DMS53 treated with DMSO at 0.1 percent for 48 hours (cell line): Measurements from ENCODE around the gene SEMA3A.

Experiments used
- DNase-seq: peaks from one replicate; lab custom pipeline; 2025; ENCODE audit not compliant: unreplicated experiment; lab: John Stamatoyannopoulos, UW

The SEMA3A gene

DNA sequence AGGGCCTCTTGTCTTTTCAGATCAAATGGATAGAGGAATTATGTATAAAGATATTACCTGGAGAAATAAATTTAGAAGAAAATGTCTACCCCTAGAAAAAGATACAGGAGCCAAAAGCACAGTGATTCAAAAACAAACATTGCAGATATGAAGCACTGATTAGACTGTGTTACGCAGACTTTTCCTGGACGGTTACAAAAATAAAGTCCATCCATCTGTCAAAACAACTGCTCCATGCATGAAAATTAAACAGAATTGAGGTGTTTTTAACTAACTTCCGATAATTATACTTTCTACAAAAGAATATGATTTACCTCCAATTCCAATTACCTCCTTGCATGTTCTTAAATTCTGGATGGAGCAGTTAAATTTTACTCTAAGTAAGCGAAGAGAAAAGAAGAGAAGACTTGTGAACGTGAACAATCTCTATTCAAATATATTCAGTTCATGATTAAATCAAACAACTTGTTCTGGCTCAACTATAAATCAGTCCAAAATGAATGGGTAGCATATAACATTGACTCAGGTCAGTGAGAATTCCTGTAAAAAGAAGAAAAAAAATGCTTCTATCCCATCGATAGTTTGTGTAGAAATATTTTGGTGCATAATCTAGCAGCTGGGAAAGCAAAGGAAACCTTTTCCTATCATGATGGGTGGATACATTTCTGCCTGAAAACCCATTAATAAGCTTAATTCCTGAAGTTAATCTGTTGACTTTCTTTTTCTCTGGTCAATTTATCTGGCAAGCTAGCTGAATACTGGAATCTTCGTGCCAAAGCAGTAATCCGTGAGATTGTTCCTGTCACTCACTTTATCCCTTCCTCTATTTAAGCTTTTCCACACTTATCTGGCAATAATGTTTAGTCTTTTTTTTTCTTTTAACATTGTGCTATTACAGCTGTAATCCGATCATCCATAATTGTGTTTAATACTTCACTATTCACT lies 80.4 kb downstream of the SEMA3A start:
- DNase-seq: no peak

DNA sequence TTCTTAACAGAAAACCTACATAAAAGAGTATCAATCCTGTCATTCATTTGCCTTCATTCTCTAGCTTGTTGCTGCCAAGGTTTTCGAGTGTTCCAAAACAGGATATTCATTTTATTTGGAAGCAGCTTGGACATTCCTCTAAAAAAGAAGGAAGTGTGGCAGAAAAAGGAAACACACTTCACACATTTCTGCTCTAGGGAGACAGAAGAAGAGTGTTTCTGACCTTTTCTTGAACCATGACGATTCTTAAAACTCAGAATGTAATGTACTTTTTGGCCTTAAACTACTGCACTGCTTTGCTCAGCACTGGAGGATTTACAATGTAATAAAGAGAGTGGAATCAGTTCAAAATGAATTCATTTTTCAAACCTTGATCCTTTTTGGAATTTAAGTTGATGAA lies 81.3 kb downstream of the SEMA3A start:
- DNase-seq: no peak

DNA sequence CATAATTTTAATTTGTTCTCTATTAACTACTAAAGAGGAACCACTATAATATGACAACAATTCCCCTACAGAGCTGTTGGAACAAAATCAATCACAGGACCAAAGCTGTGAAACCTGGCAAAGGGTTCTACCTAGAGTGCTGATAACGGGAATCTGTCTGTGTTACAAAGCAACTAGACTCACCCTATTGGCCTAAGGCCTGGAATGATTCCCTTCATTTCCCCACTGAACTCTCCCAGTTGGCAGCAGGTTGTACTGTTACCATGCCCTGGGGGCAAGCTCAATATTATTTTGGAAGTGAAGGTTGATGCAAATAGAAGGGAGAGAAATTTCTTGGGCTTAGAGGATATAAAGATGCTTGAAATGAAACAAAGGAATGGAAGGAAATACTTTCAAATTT lies 81.8 kb downstream of the SEMA3A start:
- DNase-seq: no peak

DNA sequence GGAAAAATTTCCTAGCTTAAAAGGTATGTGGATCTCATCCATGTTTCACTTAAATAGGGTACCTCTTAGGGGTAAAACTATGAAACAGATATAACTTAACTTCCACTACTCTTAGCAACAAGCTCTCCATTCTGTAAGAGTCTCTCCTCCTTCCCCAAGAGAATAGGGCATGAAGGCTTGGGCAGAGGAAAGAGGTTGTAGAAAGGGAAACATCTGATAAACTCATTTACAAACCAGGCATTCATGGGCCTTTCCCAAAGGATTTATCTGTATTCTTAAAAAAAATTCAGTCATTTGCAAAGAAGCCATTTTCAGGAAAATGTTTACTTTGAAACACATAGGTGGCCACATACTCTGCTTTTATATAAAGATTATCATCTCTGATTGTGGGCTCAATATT lies 82.7 kb downstream of the SEMA3A start:
- no peak for DNase-seq

DNA sequence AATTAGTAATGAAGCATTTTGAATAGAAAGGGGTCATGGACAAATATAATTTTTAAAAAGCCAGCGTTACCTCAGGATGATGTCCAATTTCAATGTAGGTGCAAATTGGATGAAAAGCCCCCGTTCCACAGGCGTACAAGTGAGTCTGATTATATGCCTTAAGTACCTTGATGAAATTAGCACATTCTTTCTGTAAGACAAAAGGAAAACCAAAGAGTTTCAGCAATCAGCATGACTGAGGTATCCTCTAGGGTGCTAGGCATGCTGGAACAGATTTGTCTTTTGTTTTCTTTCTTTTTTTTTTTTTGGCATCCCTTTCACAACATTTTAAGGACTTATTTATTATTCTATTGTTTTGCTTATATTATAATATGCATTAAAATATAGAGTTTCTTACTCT lies 84.2 kb downstream of the SEMA3A start:
- DNase-seq: no peak

DNA sequence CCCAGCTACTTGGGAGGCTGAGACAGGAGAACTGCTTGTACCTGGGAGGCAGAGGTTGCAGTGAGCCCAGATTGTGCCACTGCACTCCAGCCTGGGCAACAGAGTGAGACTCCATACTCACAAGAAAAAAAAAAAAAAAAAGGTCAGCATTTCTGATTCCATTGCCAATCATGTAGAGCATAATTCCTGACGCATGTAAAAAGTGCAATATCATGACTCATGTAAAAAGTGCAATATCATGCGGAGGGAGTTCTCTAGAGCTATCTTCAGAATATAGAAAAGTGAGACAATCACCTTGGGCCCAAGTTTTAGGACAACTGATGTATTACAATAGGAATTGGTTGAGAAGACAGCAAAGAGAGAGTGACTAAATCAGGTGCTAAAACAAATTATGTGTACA lies 85.8 kb downstream of the SEMA3A start:
- DNase-seq: no peak

DNA sequence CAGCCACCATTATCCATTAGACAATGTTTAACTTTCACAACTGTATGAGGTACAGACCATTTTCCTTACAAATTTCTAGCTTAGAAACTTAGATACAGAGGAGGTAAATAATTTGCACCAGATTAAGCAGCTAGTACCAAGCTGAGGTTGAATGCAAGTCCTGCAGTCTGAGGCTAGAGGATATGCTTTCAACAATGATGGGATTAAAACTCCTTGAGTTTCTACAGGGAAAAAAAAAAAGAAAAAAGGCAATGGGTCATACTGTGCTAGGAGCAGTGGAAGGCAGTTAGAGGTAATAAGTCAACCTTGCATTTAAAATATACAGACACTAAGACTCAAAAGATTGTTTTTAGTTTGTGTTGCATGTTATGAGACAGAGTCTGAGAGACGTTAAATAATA lies 86.5 kb downstream of the SEMA3A start:
- DNase-seq: no peak

DNA sequence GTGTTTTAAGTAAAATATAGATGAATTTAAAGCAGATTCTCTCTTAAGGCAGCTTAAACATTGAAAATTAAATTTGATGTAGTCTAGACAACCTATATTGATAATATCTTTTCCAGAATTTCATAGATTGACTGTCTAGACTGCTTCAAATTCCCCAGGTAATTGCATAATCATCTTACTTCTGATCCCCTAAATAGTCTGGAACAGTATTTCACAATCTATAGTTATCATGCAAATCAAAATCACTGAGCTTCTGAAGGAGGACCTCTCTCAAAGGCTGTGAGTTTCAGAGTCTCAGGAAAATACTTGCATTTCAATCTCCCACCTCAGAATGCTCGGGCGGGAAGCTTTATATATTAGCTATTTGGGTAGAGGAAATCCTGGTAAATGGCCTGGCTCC lies 87.3 kb downstream of the SEMA3A start:
- no peak for DNase-seq

DNA sequence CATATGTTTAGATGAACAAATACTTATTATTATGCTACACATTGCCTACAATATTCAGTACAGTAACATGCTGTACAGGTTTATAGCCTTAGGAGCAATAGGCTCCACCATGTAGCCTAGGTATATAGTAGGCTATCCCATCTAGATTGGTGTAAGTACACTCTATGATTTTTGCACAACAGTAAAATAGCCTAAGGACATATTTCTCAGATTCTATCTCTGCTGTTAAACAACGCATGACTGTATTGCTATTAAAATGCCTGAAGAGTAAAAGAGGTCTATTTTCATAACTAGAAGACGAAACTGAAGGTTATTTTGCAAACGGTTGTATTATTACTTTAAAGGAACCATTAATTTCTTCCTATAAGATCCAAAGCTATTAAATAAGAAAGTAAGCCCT lies 88.3 kb downstream of the SEMA3A start:
- DNase-seq: no peak

DNA sequence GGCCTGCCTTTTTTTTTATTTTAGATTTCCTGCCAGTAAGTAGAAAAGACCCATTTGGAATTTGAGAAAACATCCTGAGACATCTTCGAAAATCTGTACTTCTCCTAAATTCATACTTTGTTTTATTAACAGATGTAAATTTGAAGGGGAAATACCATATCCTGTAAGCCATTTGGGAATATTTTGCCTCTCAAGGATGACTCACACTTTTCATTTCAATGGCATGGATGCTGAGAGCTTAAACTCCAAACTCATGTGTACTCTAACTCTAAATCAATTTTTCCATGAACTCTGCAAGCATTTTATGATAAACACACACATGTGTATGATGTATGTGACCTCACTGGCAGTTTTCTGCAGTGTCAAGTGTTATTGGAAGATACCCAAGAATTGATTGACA lies 89.0 kb downstream of the SEMA3A start:
- DNase-seq: no peak

DNA sequence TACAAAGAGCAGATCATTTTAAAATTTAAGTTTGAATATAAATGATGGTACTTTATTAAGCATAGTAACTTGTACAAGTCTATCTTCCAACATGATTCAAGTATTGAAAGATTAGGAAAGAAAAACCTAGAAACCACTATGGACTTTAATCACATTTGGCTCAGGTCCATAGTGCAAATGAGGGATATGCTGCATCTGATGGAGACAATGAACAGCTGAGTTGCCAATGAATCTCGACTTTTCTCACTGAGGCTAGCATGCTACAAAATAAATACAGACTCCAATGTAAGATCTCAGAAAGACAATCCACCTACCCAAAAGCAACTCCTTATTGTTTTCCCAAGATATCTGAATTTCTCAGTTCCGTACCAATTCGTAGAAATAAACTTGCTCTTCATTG lies 89.8 kb downstream of the SEMA3A start:
- DNase-seq: no peak

DNA sequence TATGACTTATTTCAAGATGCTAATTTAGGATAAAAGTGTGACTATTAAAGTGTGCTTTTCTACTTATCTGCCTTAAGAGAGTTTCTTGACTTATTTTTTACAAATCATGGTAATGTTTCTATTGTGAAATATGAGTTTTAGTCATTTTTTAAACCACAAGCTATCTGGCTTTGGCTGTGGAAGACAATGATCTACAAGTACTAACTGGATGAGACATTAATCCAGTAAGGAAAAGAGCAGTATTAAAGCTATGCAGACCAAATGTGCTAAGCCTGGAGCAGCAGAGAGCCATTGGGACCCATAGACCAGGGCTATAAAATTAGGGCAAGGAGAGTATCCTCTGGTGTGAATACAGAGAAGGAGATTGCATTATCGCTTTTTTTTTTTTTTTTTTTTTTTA lies 92.4 kb downstream of the SEMA3A start:
- no peak for DNase-seq

DNA sequence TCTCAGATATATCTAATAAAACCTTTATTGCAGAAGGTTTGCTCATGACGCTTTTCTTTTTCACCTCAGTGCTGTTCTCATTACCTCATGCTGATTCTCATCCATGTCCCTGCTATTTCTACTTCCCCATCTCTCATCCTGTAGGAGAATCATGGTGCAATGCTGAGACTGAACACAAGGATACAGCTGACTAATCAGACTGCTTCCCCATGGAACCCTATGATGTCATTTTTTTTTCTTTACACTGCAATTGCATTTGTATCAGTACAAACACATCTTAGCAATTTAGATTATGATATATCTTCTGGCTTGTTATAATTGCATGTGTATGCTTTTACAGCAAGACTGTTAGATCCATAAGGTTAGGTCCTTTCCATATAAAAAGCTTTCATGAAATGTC lies 93.7 kb downstream of the SEMA3A start:
- peak; percentile 56 for DNase-seq

DNA sequence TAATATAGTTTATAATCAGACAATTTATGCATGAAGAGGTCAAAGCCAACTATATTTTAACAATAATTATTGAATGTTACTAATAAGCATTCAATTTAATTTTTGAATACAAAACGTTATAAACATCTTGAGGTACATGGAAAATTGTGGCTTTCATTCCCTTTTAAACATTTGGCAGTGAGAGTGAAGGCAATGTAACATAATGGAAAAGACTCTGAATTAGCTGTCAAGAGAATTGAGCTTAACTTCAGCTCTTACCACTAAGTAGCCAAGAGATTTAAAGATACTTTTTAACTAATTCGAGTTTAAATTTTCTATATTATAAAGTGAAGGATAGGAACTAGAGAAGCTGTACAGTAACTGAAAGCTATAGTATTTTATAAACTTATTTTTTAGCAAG lies 98.6 kb downstream of the SEMA3A start:
- DNase-seq: no peak

DNA sequence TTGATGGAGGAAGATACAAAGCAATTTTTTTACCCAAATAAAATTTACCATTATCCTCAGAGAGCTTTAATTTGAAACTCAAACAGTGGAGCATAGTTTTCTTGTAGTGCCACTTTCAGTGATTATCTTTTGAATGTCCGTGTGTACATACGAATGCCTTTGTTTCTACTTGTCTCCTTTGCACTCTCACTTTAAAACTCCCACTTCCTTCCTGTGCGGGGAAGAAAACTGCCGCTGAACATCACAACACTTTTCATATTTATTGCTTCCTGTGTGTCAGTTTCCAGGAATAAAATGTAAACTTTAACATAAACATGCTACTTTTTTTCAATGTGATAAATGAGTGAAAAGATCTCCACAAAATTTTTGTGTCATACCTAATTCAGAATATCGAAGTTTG lies 102.4 kb downstream of the SEMA3A start:
- DNase-seq: no peak

DNA sequence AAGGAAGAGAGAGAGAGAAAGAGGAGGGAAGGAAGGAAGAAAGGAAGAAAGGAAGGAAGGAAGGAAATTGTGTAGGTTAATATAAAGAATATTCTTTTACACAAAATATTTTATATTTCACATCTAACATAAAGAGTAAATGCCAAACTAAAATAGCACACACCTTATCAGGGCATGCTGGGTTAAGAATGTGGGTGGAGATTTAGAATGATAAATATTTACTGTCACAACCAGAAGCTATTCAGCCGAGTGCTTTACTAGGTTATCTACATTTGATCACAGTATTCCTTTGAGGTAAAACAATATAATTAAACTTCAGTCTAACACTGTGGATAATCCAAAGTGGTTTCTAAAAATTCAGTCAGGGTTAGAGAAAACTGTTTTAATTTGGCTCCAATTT lies 103.3 kb downstream of the SEMA3A start:
- no peak for DNase-seq

DNA sequence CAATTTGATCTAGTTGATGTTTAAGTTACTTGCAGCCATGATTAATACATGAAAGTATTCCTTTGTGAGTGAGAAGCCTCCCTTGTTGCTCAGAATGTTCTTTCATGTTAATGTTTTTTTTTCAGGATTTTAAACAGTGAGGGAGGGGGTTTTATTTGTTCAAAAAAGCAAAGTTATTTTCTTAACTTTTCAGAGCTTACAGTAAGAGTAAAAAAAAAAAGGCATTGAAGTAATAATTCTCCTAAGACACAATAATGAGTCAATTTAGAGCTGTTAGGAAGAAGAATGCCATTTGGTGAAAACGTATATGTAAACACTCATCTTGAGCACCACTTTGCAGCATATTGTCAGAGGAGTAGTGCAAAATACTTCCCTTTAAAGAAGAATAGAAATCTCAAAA lies 105.8 kb downstream of the SEMA3A start:
- peak; percentile 79 for DNase-seq

DNA sequence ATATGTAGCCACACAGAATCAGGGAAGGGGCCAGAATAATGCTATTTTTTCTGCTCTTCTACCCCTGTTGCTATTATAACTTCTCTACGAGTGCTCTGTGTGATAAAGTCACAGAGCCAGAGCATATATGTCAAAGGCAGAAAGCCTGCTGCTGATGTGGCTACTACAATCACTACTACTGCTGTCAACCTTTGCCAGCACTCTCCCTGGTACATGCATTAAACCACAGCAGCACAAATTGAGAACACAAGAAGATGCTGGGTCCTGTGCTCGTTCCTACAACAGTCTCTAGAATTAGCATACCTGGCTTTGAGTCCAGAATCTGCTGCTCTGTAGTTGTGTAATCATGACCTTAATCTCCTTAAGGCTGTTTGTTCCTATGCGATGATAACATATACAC lies 108.6 kb downstream of the SEMA3A start:
- no peak for DNase-seq

DNA sequence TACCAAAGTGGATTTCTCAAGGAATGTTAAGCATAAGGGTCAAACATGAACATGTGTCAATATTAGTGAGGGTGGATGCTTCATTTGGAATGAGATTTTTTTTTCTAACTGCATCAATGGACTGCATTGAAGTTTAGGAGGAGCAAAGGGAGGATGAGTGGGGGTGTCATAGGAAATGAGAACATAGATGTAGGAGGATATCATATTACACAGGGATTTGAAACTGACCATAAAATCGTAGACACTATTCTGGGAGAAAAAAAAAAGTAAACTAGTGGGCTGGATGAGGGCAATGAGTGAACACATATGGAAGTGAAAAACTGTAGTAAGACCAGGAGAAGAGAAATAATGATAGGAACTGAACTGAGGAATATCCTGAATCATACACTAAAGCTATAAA lies 109.4 kb downstream of the SEMA3A start:
- peak; percentile 83 for DNase-seq

DNA sequence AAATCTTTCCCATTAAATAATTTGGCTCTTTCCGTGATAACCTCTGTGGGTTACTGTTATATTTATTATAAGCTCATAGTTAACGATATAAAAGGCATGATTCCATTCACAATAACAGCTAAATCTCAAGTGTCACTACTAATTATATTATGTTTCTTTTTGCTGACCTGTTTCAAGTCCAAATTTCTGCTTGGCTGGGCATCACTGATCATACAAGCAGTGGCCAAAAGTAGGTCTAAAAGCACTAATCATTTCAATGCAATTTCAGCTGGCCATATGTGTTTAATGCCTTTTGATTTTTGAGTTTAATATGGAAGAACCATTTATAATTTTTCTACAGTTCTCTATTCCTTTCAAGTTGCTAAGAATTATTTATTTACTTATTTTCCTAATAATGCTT lies 110.7 kb downstream of the SEMA3A start:
- DNase-seq: no peak

DNA sequence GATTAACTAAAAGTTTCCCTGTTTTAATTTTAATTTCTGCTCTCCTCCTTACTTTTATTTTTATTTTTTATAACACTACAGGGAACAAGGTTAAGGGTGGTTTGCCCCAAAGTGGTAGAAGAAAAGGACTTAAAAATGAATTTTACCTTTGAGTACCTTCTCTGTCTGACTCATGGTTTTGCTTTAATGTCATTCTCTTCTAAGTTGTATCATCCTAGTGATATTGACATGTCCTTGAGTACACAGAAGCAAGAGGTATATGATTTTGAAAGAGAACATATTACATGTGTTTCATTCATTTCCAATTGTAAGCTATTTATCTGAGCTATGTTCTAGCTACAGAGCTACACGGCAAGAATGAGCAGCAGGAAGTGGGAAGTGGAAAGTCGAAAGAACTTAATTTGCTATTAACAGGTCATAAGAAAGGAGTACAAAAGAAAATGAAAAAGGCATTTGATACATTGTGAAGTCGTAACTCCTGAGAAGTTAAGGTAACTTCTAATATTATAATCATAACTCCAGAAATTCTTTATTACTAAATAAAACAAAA lies 112.5 kb downstream of the SEMA3A start:
- DNase-seq: peak; percentile 66

DNA sequence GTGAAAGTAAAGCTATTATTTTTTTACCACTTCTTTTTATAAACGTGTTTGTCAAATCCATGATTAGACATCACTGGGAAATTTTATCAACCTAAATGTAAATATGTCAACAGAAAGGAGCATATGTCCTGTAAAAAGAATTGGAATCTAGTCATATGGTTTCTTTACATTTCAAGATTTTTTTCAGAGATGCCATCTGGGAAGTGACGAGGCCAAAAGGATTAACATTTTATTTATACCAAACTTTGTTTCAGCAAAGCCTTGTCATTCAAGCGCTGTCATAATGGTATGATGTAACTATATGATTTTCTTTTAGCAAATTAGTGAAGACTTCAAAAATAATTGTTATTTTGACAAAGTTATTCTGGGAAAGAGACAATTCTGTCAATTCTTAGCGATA lies 117.3 kb downstream of the SEMA3A start:
- DNase-seq: no peak

DNA sequence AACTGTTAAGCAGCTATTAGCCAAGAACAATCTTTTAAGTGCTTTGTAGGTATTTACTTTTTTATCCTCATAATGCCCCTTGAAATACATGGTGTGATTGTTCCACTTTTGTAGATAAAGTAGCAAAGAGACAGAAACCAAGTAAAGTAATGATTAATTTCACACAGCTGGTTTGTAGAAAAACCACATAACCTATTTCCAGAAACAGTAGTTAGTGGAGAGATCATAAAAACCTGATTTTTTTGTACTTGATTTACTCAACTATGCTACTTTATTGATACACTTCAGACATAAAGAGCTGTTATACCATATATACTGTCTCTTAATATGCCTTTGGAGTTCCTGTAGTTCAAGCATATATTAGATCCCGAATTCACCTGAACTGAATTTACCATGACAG lies 118.4 kb downstream of the SEMA3A start:
- no peak for DNase-seq
